Measurements from ENCODE around the gene SHANK3.
"Not testable (repeated sequence)": the region's sequence is repeated elsewhere in the genome, so short reads cannot be mapped to it uniquely, and the experiment has no call there.

SHANK3 gene

GRCh38 chr22:50633771-50634170, 38.9 kb upstream of the SHANK3 start:
- Histone ChIP-seq H3K9ac (ENCODE audit: low read length) (no peak overlapping the region), H3K4me1 (ENCODE audit: control insufficient read depth, low read depth, low read length) (no peaks in the 10 kb centered on the region)

GRCh38 chr22:50635591-50635990, 37.0 kb upstream of the SHANK3 start:
- Histone ChIP-seq H3K9me3 (ENCODE audit: control insufficient read depth, low read depth, low read length) (no peaks in the 10 kb centered on the region), H3K36me3 (ENCODE audit: control insufficient read depth, low read depth, low read length) (no peaks in the 10 kb centered on the region), H3K27ac (ENCODE audit: low read length) (no peak overlapping the region), H3K4me1 (ENCODE audit: control insufficient read depth, low read depth, low read length) (no peaks in the 10 kb centered on the region), H3K9ac (ENCODE audit: low read length) (no peak overlapping the region), H3K4me3 (ENCODE audit: low read length) (no peak overlapping the region), H3K27me3 (ENCODE audit: control insufficient read depth, insufficient read depth, low read length) (no peaks in the 10 kb centered on the region)

More at GRCh38 chr22:50633771-50634170, 38.9 kb upstream of the SHANK3 start:
- Histone ChIP-seq H3K27me3 (ENCODE audit: control insufficient read depth, insufficient read depth, low read length) (peaks cover 10% of the 10 kb centered on the region), H3K27ac (ENCODE audit: low read length) (no peak overlapping the region), H3K4me3 (ENCODE audit: low read length) (no peak overlapping the region), H3K9me3 (ENCODE audit: control insufficient read depth, low read depth, low read length) (no peaks in the 10 kb centered on the region), H3K36me3 (ENCODE audit: control insufficient read depth, low read depth, low read length) (no peaks in the 10 kb centered on the region)

- not testable (repeated sequence) for H3K9ac ChIP-seq (ENCODE audit: low read length)
Observed at GRCh38 chr22:50640296-50640695, 32.3 kb upstream of the SHANK3 start.

GRCh38 chr22:50640857-50641647, 31.6 kb upstream of the SHANK3 start:
- Histone ChIP-seq H3K36me3 (ENCODE audit: control insufficient read depth, low read depth, low read length) (no peaks in the 10 kb centered on the region), H3K27me3 (ENCODE audit: control insufficient read depth, insufficient read depth, low read length) (peaks cover 28% of the 10 kb centered on the region), H3K4me1 (ENCODE audit: control insufficient read depth, low read depth, low read length) (peaks cover 13% of the 10 kb centered on the region), H3K9me3 (ENCODE audit: control insufficient read depth, low read depth, low read length) (no peaks in the 10 kb centered on the region), H3K4me3 (ENCODE audit: low read length) (peak overlapping the region; percentile 11), H3K9ac (ENCODE audit: low read length) (peak overlapping the region; percentile 6), H3K27ac (ENCODE audit: low read length) (no peak overlapping the region)

More at GRCh38 chr22:50640296-50640695, 32.3 kb upstream of the SHANK3 start:
- H3K36me3 ChIP-seq (ENCODE audit: control insufficient read depth, low read depth, low read length); H3K27ac ChIP-seq (ENCODE audit: low read length); H3K4me3 ChIP-seq (ENCODE audit: low read length); H3K9me3 ChIP-seq (ENCODE audit: control insufficient read depth, low read depth, low read length): not testable (repeated sequence)
- Histone ChIP-seq H3K27me3 (ENCODE audit: control insufficient read depth, insufficient read depth, low read length) (peaks cover 23% of the 10 kb centered on the region), H3K4me1 (ENCODE audit: control insufficient read depth, low read depth, low read length) (peaks cover 13% of the 10 kb centered on the region)

DNA sequence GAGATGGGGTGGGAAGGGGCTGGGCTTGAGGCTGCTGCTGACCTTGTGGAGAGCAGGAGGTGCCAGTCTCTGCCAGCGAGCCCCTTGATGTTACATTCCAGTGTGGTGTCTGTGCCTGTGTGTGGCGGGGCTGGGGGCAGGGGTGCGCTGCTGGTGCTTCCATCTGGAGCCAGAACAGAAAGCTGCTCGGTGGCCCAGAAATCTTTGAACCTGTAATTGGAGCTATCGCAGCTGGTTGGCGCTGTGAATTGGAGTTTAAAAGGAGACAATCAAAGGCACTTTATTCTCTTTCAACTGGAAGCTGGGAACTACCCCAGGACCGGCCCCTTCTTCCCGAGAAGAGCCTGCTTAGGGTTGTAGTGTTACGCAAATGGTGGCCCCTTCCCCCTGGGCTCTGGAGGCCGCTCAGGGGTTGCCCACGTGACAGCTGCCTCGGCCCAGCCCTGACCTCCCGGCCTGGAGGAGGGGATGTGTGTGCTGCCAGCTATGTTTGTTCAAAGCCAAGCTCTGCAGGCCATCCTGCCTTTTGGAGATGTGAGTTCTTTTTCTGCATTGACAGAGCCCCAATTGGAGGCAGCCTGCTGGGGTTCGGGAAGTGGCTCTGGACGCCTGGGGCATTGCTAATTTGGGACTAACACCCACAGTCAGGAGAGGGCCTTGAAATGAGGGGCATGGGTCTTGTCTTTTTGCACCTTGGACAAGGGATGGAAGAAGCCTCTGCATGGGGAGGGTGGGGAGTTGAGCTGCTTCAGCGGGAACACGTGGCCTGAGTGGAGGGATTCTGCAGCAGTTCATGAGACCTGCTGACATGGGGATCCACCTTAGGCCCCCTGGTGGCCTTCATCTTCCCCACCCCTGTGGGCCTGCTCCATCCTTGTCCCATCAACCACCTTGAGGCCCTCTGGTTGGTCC, 30.7 kb upstream of the SHANK3 start:
- Histone ChIP-seq H3K36me3 (ENCODE audit: control insufficient read depth, low read depth, low read length) (no peaks in the 10 kb centered on the region), H3K9ac (ENCODE audit: low read length) (peak overlapping the region; percentile 6), H3K27me3 (ENCODE audit: control insufficient read depth, insufficient read depth, low read length) (peaks cover 28% of the 10 kb centered on the region), H3K4me3 (ENCODE audit: low read length) (peak overlapping the region; percentile 11), H3K9me3 (ENCODE audit: control insufficient read depth, low read depth, low read length) (no peaks in the 10 kb centered on the region), H3K27ac (ENCODE audit: low read length) (no peak overlapping the region), H3K4me1 (ENCODE audit: control insufficient read depth, low read depth, low read length) (peaks cover 13% of the 10 kb centered on the region)

- not testable (repeated sequence) for H3K4me3 ChIP-seq (ENCODE audit: low read length); H3K9me3 ChIP-seq (ENCODE audit: control insufficient read depth, low read depth, low read length); H3K27ac ChIP-seq (ENCODE audit: low read length); H3K9ac ChIP-seq (ENCODE audit: low read length); H3K36me3 ChIP-seq (ENCODE audit: control insufficient read depth, low read depth, low read length)
- Histone ChIP-seq H3K4me1 (ENCODE audit: control insufficient read depth, low read depth, low read length) (peaks cover 13% of the 10 kb centered on the region), H3K27me3 (ENCODE audit: control insufficient read depth, insufficient read depth, low read length) (peaks cover 28% of the 10 kb centered on the region)
Observed at GRCh38 chr22:50643021-50643820, 29.4 kb upstream of the SHANK3 start.

DNA sequence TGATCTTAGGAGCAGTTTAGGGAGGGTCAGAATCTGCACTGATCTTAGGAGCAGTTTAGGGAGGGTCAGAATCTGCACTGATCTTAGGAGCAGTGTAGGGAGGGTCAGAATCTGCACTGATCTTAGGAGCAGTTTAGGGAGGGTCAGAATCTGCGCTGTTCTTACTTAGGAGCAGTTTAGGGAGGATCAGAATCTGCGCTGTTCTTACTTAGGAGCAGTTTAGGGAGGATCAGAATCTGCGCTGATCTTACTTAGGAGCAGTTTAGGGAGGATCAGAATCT, 28.9 kb upstream of the SHANK3 start:
- not testable (repeated sequence) for H3K9me3 ChIP-seq (ENCODE audit: control insufficient read depth, low read depth, low read length); H3K9ac ChIP-seq (ENCODE audit: low read length); H3K36me3 ChIP-seq (ENCODE audit: control insufficient read depth, low read depth, low read length); H3K27ac ChIP-seq (ENCODE audit: low read length); H3K4me3 ChIP-seq (ENCODE audit: low read length)
- H3K4me1 ChIP-seq (ENCODE audit: control insufficient read depth, low read depth, low read length), result peaks cover 13% of the 10 kb centered on the region
- peaks cover 28% of the 10 kb centered on the region for H3K27me3 ChIP-seq (ENCODE audit: control insufficient read depth, insufficient read depth, low read length)

- peaks cover 22% of the 10 kb centered on the region for H3K27me3 ChIP-seq (ENCODE audit: control insufficient read depth, insufficient read depth, low read length)
- no peaks in the 10 kb centered on the region for H3K36me3 ChIP-seq (ENCODE audit: control insufficient read depth, low read depth, low read length)
Observed at GRCh38 chr22:50653256-50653655, 19.4 kb upstream of the SHANK3 start.

DNA sequence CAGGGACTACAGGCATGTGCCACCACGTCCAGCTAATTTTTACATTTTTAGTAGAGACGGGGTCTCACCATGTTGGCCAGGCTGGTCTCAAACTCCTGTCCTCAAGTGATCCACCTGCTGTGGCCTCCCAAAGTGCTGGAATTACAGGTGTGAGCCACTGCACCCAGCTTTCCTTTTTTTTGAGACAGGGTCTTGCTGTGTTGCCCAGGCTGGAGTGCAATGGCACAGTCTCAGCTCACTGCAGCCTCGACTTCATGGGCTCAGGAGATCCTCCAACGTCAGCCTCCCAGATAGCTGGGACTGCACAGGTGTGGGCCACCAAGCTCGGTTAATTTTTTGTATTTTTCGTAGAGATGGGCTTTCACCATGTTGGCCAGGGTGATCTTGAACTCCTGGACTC, 18.0 kb upstream of the SHANK3 start:
- not testable (repeated sequence) for H3K36me3 ChIP-seq (ENCODE audit: control insufficient read depth, low read depth, low read length); H3K27ac ChIP-seq (ENCODE audit: low read length); H3K9me3 ChIP-seq (ENCODE audit: control insufficient read depth, low read depth, low read length); H3K4me1 ChIP-seq (ENCODE audit: control insufficient read depth, low read depth, low read length); H3K4me3 ChIP-seq (ENCODE audit: low read length); H3K9ac ChIP-seq (ENCODE audit: low read length)
- peaks cover 22% of the 10 kb centered on the region for H3K27me3 ChIP-seq (ENCODE audit: control insufficient read depth, insufficient read depth, low read length)

More at GRCh38 chr22:50653256-50653655, 19.4 kb upstream of the SHANK3 start:
- Histone ChIP-seq H3K9ac (ENCODE audit: low read length) (no peak overlapping the region), H3K27ac (ENCODE audit: low read length) (no peak overlapping the region), H3K4me3 (ENCODE audit: low read length) (no peak overlapping the region), H3K4me1 (ENCODE audit: control insufficient read depth, low read depth, low read length) (no peaks in the 10 kb centered on the region), H3K9me3 (ENCODE audit: control insufficient read depth, low read depth, low read length) (peaks cover 4% of the 10 kb centered on the region)

GRCh38 chr22:50656122-50657070, 16.2 kb upstream of the SHANK3 start:
- no peaks in the 10 kb centered on the region for H3K36me3 ChIP-seq (ENCODE audit: control insufficient read depth, low read depth, low read length)
- no peaks in the 10 kb centered on the region for H3K9me3 ChIP-seq (ENCODE audit: control insufficient read depth, low read depth, low read length)
- H3K27ac ChIP-seq (ENCODE audit: low read length), result no peak overlapping the region
- no peak overlapping the region for H3K4me3 ChIP-seq (ENCODE audit: low read length)
- peaks cover 22% of the 10 kb centered on the region for H3K27me3 ChIP-seq (ENCODE audit: control insufficient read depth, insufficient read depth, low read length)
- no peak overlapping the region for H3K9ac ChIP-seq (ENCODE audit: low read length)
- H3K4me1 ChIP-seq (ENCODE audit: control insufficient read depth, low read depth, low read length), result no peaks in the 10 kb centered on the region
